Measurements from ENCODE around the gene QSOX2. TPM values are rescaled to one million over a fixed set of nuclear protein-coding genes. Genes with fewer than 3 reads are reported as not detected.
A peak's percentile ranks its signal among the peaks of the same experiment; 100 is the strongest.

The QSOX2 gene
- total RNA-seq, 1 donor, result 12.7 TPM

GRCh38 chr9:136203408-136204144, 42.0 kb downstream of the QSOX2 start:
- no peaks in the 10 kb centered on the region for H3K9me3 ChIP-seq (ENCODE audit: low read depth, low read length)
- peaks cover 55% of the 10 kb centered on the region for H3K27me3 ChIP-seq (ENCODE audit: insufficient read depth, low read length)
- no peak overlapping the region for H3K27ac ChIP-seq (ENCODE audit: low read depth, low read length)
- no peaks in the 10 kb centered on the region for H3K36me3 ChIP-seq (ENCODE audit: insufficient read depth, low read length)
- no peak overlapping the region for H3K4me3 ChIP-seq (ENCODE audit: insufficient read depth, low read length)
- no peak overlapping the region for H3K4me2 ChIP-seq (ENCODE audit: insufficient read depth, low read length)
- no peaks in the 10 kb centered on the region for H3K4me1 ChIP-seq (ENCODE audit: insufficient read depth, low read length)
- no peaks in the 10 kb centered on the region for H3K79me2 ChIP-seq (ENCODE audit: insufficient read depth, low read length)
- H4K20me1 ChIP-seq (ENCODE audit: insufficient read depth, low read length), result peaks cover 31% of the 10 kb centered on the region
- DNase-seq (ENCODE audit: insufficient read length, low spot score, missing footprints), result peak; percentile 92
- no peak overlapping the region for H2AFZ ChIP-seq (ENCODE audit: low read length)
- TF ChIP-seq, protein P1, sequence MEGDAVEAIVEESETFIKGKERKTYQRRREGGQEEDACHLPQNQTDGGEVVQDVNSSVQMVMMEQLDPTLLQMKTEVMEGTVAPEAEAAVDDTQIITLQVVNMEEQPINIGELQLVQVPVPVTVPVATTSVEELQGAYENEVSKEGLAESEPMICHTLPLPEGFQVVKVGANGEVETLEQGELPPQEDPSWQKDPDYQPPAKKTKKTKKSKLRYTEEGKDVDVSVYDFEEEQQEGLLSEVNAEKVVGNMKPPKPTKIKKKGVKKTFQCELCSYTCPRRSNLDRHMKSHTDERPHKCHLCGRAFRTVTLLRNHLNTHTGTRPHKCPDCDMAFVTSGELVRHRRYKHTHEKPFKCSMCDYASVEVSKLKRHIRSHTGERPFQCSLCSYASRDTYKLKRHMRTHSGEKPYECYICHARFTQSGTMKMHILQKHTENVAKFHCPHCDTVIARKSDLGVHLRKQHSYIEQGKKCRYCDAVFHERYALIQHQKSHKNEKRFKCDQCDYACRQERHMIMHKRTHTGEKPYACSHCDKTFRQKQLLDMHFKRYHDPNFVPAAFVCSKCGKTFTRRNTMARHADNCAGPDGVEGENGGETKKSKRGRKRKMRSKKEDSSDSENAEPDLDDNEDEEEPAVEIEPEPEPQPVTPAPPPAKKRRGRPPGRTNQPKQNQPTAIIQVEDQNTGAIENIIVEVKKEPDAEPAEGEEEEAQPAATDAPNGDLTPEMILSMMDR (IDR thresholded peaks at IDR 0.05; ENCODE audit: extremely low read depth, low read depth, low read length), result no peak

DNA sequence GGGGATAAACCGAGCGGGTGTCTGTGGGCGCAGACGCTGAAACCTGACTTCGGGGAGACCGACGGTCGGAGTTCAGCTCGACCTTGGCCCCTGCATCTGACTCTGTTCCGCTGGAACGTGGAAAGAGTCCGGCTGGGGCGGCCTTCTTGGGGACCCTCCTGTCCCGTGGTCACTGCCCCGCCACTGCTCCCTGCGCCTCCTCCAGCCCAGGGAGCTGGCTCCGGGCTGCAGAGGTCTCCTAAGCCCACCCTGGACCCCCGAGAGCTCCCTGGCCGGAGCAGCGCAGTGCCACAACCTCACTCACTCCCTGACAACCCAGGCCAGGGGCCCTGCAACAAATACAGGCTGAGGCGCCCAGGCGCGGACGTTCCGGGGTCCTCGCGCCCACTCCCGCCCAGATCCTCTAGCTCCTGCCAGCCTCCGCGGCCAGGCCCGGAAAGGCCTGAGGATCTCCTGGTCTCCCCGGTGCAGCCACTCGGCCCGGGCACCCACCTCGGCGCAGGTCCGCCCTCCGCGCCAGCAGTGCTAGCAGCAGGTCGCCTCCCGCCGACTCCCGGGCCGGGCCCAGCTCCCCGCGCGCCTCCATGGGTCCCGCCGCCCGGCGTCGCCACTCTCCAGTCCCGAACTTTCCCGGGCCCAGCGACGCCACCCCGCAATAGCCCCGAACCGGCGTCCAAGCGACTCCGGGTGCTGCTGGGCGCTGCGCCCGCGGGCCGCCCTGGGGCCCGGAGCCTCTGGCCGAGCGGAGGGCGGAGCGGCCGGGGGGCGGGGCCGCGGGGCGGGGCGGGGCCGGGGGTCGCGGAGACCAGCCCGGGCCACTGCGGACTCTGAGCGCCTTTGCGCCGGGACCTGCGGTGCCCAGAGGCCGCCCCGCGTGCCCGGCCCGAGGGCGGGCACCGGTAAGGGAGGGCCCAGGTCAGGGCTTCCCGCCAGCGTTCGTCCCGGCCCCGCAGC, 42.9 kb downstream of the QSOX2 start:
- Histone ChIP-seq H3K4me1 (ENCODE audit: insufficient read depth, low read length) (no peaks in the 10 kb centered on the region), H3K79me2 (ENCODE audit: insufficient read depth, low read length) (no peaks in the 10 kb centered on the region), H3K27me3 (ENCODE audit: insufficient read depth, low read length) (peaks cover 64% of the 10 kb centered on the region), H3K4me2 (ENCODE audit: insufficient read depth, low read length) (no peak overlapping the region), H3K4me3 (ENCODE audit: insufficient read depth, low read length) (no peak overlapping the region), H3K27ac (ENCODE audit: low read depth, low read length) (no peak overlapping the region), H3K36me3 (ENCODE audit: insufficient read depth, low read length) (no peaks in the 10 kb centered on the region), H4K20me1 (ENCODE audit: insufficient read depth, low read length) (peaks cover 31% of the 10 kb centered on the region), H2AFZ (ENCODE audit: low read length) (no peak overlapping the region), H3K9me3 (ENCODE audit: low read depth, low read length) (no peaks in the 10 kb centered on the region)
- TF ChIP-seq, protein P1 (IDR thresholded peaks at IDR 0.05; ENCODE audit: extremely low read depth, low read depth, low read length), result no peak
- DNase-seq (ENCODE audit: insufficient read length, low spot score, missing footprints), result peak; percentile 86

DNA sequence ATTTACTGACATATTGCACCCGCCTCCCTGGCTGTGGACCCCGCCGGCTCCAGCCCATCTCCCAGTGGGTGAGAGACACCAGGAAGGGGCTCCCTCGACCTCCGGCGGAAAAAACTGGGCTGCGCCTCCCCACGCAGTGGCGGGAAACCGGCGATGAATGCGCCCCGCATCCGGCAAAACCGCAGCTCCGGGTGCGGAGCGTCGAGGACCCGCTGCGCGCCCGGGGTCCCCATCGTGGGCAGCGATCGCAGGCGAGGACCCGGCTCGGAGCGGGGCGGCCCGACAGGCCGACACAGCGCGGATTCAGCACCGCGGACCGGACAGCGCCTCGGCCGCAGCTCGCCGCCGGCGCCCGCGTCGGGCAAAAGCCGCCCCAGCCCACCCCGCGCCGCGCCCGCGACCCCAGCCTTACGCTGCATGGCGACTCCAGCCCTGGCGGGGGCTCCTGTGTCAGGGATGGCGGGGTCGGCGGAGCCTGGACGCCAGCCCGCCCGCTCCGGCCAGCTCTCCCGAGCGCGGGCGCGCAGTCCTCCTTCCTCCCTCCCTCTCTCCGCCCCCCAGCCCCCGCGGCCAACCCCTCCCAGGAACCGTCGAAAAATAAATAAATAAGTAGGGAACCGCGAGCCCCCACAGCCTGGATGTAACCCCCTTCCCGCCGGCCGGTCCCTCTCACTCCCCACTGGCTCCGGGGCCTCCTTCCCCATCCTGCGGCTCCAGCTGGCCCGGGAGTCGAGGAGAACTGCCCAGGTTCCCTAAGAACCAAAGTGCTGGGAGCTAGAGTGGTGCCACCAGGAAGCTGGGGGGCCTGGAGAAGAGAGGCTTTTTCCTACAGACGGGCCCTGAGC, 43.8 kb downstream of the QSOX2 start:
- H4K20me1 ChIP-seq (ENCODE audit: insufficient read depth, low read length), result peaks cover 27% of the 10 kb centered on the region
- H3K9me3 ChIP-seq (ENCODE audit: low read depth, low read length), result no peaks in the 10 kb centered on the region
- no peaks in the 10 kb centered on the region for H3K4me1 ChIP-seq (ENCODE audit: insufficient read depth, low read length)
- peak; percentile 98 for DNase-seq (ENCODE audit: insufficient read length, low spot score, missing footprints)
- TF ChIP-seq, protein P1 (IDR thresholded peaks at IDR 0.05; ENCODE audit: extremely low read depth, low read depth, low read length), result no peak
- H3K27ac ChIP-seq (ENCODE audit: low read depth, low read length), result no peak overlapping the region
- H3K36me3 ChIP-seq (ENCODE audit: insufficient read depth, low read length), result no peaks in the 10 kb centered on the region
- no peak overlapping the region for H3K4me2 ChIP-seq (ENCODE audit: insufficient read depth, low read length)
- no peaks in the 10 kb centered on the region for H3K79me2 ChIP-seq (ENCODE audit: insufficient read depth, low read length)
- H2AFZ ChIP-seq (ENCODE audit: low read length), result no peak overlapping the region
- H3K4me3 ChIP-seq (ENCODE audit: insufficient read depth, low read length), result no peak overlapping the region
- peaks cover 71% of the 10 kb centered on the region for H3K27me3 ChIP-seq (ENCODE audit: insufficient read depth, low read length)
